ENCODE data around the gene ACO2.

ACO2 gene

DNA sequence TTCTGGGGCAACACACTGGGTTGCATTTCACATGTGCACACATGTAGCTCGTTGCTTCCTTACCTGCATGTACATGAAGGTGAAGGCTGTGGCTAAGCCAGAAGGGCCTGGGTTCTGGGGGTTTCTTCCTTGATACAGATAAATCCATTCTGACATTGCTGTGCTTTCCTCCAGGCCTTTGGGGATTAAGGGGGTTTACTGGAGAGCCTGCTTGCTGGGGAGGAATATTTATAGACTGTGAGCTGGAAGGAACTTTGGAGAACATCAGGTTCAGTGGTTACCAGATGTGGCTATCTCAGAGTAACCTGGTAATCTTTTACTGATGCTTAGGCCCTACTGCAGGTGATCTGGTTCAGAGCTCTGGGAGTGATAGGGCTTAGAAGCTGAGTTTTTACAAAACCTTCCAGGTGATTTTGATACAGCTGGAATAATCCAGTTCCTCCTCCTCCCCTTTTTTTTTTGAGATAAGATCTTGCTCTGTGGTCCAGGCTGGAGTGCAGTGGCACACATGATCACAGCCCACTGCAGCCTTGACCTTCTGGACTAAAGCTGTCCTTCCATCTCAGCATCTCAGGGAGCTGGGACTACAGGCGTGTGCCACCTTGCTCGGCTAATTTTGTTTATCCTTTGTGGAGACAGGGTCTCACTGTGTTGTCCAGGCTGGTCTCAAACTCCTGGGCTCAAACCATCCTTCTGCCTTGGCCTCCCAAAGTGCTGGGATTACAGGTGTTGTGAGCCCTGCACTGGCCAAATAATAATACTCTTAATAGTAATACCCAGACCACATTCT lies 19.9 kb downstream of the ACO2 start:
- no peak for DNase-seq (ENCODE audit: low read depth)

GRCh38 chr22:41491374-41492100 lies 22.6 kb downstream of the ACO2 start:
- no peak for DNase-seq (ENCODE audit: low read depth)

- DNase-seq (ENCODE audit: low read depth) = no peak
Measured at GRCh38 chr22:41498303-41498835, 29.5 kb downstream of the ACO2 start.

GRCh38 chr22:41499624-41500280 lies 30.8 kb downstream of the ACO2 start:
- DNase-seq (ENCODE audit: low read depth) = no peak

DNA sequence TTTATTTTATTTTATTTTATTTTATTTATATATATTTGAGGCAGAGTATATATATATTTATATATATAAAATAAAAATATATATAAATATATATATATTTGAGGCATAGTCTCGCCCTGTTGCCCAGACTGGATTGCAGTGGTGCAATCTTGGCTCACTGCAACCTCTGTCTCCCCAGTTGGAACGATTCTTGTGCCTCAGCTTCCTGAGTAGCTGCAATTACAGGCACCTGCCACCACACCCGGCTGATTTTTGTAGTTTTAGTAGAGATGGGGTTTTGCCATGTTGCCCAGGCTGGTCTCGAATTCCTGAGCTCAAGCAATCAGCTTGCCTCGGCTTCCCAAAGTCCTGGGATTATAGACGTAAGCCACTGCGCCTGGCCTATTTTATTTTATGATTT lies 31.4 kb downstream of the ACO2 start:
- no peak for DNase-seq (ENCODE audit: low read depth)

- no peak for DNase-seq (ENCODE audit: low read depth)
Measured at GRCh38 chr22:41501209-41501608, 32.3 kb downstream of the ACO2 start.

DNA sequence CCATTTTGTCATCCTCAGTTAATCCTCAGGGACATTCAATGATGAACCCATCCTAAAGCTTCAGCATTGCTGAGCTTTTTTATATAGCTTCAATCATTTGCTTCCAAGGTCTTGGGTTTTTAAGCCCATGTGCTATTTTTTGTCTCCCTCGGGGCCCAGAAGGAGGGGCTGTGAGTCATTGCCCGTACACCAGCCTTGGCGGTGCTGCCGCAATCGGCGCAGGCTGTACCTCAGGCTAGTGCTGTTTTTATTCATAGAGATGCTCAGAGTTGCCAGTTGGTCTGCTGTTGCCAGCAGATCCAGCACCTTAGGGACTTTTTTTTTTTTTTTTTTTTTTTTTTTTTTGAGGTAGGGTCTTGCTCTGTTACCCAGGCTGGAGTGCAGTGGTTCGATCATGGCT lies 35.5 kb downstream of the ACO2 start:
- DNase-seq (ENCODE audit: low read depth) = peak; percentile 52

- no peak for DNase-seq (ENCODE audit: low read depth)
Measured at GRCh38 chr22:41504816-41505215, 35.9 kb downstream of the ACO2 start.

- DNase-seq (ENCODE audit: low read depth) = no peak
Measured at GRCh38 chr22:41505511-41506220, 36.7 kb downstream of the ACO2 start.

DNA sequence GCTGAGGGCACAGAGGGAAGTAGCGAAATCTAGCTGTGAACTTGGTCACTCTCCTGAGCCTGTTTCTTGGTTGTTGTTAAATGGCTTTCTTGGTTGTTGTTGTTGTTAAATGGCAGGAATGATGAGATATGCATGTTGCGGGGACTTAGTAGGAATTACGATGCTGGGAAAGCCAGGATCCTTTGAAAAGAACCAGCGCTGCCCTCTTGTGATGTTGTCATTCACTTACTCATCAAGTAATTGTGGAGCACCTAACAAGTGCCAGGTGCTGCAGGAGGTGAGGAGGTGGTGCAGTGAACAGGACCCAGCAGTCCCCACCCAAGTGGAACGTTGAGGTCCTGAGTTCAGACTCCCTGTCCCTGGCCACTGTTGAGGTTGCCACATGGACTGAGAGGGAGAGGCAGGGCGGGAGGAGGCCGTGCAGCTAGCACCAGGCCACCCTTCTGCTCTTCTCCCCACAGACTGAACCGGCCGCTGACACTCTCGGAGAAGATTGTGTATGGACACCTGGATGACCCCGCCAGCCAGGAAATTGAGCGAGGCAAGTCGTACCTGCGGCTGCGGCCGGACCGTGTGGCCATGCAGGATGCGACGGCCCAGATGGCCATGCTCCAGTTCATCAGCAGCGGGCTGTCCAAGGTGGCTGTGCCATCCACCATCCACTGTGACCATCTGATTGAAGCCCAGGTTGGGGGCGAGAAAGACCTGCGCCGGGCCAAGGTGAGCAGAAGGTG lies 38.6 kb downstream of the ACO2 start:
- DNase-seq (ENCODE audit: low read depth) = no peak

GRCh38 chr22:41508770-41509170 lies 39.9 kb downstream of the ACO2 start:
- no peak for DNase-seq (ENCODE audit: low read depth)

- DNase-seq (ENCODE audit: low read depth) = no peak
Measured at GRCh38 chr22:41511521-41511968, 42.6 kb downstream of the ACO2 start.

GRCh38 chr22:41512421-41513194 lies 43.7 kb downstream of the ACO2 start:
- DNase-seq (ENCODE audit: low read depth) = peak; percentile 63

GRCh38 chr22:41513391-41513790 lies 44.5 kb downstream of the ACO2 start:
- DNase-seq (ENCODE audit: low read depth) = no peak

DNA sequence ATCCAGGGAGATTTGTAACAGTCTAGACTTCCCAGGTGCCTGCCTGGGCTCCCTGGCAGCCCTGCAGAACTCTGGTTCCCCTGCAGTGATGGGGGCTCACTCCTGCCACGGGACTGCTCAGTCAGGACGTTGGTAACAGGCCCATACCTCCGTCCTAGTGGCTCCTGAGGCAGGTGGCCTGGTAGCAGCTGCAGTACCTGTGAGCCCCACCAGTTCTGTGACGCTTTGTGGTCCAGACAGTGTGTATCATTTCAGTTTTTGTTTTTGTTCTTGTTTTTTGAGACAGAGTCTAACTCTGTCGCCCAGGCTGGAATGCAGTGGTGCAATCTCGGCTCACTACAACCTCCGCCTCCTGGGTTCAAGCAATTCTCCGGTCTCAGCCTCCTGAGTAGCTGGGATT lies 47.5 kb downstream of the ACO2 start:
- no peak for DNase-seq (ENCODE audit: low read depth)

GRCh38 chr22:41517172-41518047 lies 48.5 kb downstream of the ACO2 start:
- DNase-seq (ENCODE audit: low read depth) = peak; percentile 37

DNA sequence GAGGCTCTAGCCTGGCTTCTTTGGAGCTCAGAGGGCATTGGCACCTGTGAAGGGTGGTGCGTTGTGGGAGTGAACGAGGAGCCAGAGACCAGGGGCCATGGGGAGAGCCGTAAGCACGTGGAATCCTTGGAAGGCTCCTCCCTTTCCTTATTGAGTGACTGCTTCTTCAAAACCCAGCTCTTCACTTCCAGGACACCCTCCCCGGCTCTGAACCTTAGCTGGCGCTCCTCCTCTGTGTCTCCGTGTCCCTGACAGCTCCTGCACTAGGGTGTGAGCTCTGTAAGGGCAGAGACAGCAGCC lies 49.1 kb downstream of the ACO2 start:
- DNase-seq (ENCODE audit: low read depth) = no peak

- DNase-seq (ENCODE audit: low read depth) = no peak
Measured at GRCh38 chr22:41521126-41521525, 52.2 kb downstream of the ACO2 start.

GRCh38 chr22:41522813-41523212 lies 53.9 kb downstream of the ACO2 start:
- DNase-seq (ENCODE audit: low read depth) = no peak
